Amniotic stem cell (primary cell): ENCODE data around the gene IFNG.
"Not testable (repeated sequence)": the region's sequence is repeated elsewhere in the genome, so short reads cannot be mapped to it uniquely, and the experiment has no call there.

ENCODE experiments used
- DNase-seq: peaks from one replicate; lab custom pipeline; 2025; lab: John Stamatoyannopoulos, UW

IFNG gene

GRCh38 chr12:68159681-68160304, at the start of gene IFNG:
TSS of gene IFNG (minus strand) at chr12:68159740. CDS start at chr12:68159615, 125 bp downstream.
- DNase-seq, result no peak

- DNase-seq, result not testable (repeated sequence)
Observed at GRCh38 chr12:68209048-68209728, 49.6 kb upstream of the IFNG start.

- DNase-seq, result no peak
Observed at GRCh38 chr12:68207276-68207675, 47.7 kb upstream of the IFNG start.

- no peak for DNase-seq
Observed at GRCh38 chr12:68206446-68206845, 46.9 kb upstream of the IFNG start.

GRCh38 chr12:68203460-68203875, 43.9 kb upstream of the IFNG start:
- no peak for DNase-seq

GRCh38 chr12:68200854-68201253, 41.3 kb upstream of the IFNG start:
- no peak for DNase-seq

GRCh38 chr12:68199127-68199526, 39.6 kb upstream of the IFNG start:
- DNase-seq, result no peak

- no peak for DNase-seq
Observed at GRCh38 chr12:68198507-68199086, 39.1 kb upstream of the IFNG start.

GRCh38 chr12:68190301-68190700, 30.8 kb upstream of the IFNG start:
- no peak for DNase-seq

GRCh38 chr12:68189821-68190242, 30.3 kb upstream of the IFNG start:
- no peak for DNase-seq

- DNase-seq, result no peak
Observed at GRCh38 chr12:68185598-68185997, 26.1 kb upstream of the IFNG start.

- DNase-seq, result no peak
Observed at GRCh38 chr12:68180792-68181744, 21.5 kb upstream of the IFNG start.

- no peak for DNase-seq
Observed at GRCh38 chr12:68178774-68179439, 19.4 kb upstream of the IFNG start.

- no peak for DNase-seq
Observed at GRCh38 chr12:68178184-68178583, 18.6 kb upstream of the IFNG start.

GRCh38 chr12:68177562-68177961, 18.0 kb upstream of the IFNG start:
- DNase-seq, result no peak

GRCh38 chr12:68176257-68176656, 16.7 kb upstream of the IFNG start:
- DNase-seq, result no peak

GRCh38 chr12:68175557-68176061, 16.1 kb upstream of the IFNG start:
- DNase-seq, result no peak

- DNase-seq, result not testable (repeated sequence)
Observed at GRCh38 chr12:68174761-68175160, 15.2 kb upstream of the IFNG start.

- no peak for DNase-seq
Observed at GRCh38 chr12:68173792-68174191, 14.3 kb upstream of the IFNG start.

- DNase-seq, result no peak
Observed at GRCh38 chr12:68170726-68171125, 11.2 kb upstream of the IFNG start.

- DNase-seq, result no peak
Observed at GRCh38 chr12:68169213-68169889, 9.8 kb upstream of the IFNG start.
